GM12864 (cell line): Measurements from ENCODE around the gene KHK.

Experiments used
- DNase-seq: peaks from one replicate; pipeline ENCODE4 v3.0.0-alpha.2; 2011; ENCODE audit warnings: low read depth
- H3K4me3 ChIP-seq: 2 replicates; pipeline ENCODE4 v1.5.1; 2011; ENCODE audit warnings: mild to moderate bottlenecking, low read depth, low read length, control low read depth
- TF ChIP-seq, protein P1 (sequence below): IDR thresholded peaks from 2 replicates; pipeline ENCODE4 v1.5.1; 2011; ENCODE audit warnings: low read depth, mild to moderate bottlenecking, moderate library complexity, low read length, control low read depth, inconsistent platforms; ENCODE audit errors: missing control alignments

KHK gene

DNA sequence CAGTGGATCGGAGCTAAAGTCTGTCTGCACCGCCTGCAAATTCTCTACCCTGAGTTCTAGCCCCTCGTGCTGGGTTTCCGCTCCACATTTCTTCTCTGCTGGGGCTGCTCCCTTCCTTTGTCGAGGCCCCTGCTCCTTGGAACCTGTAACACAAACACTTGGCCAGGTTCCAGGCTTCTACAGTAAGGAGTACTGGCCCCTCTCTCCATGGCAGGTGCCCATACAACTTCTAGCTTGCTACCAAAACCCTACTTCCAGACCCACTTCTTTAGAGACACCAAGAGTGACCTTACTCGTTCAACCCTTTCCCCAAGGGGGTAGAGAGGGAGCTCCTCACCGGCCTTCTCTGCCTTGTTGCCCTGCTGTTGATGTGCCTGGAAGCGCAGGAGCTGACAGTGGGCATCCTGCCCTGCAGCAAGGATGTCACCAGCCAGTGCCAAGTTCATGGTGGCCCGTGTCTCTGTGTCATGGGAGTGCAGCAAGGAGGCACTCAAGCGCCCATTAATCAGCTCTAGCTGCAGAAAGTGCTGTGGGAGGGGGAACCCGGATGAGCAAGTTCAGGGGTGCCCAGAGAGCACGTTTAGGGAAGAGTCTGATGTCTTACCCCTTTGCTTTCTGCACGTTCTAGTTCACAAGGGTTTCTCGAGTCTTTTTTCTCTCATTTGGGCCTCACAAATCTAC lies 46.8 kb downstream of the KHK start:
- DNase-seq: no peak
- H3K4me3 ChIP-seq: peak overlapping the region; percentile 83
- TF ChIP-seq, protein P1, sequence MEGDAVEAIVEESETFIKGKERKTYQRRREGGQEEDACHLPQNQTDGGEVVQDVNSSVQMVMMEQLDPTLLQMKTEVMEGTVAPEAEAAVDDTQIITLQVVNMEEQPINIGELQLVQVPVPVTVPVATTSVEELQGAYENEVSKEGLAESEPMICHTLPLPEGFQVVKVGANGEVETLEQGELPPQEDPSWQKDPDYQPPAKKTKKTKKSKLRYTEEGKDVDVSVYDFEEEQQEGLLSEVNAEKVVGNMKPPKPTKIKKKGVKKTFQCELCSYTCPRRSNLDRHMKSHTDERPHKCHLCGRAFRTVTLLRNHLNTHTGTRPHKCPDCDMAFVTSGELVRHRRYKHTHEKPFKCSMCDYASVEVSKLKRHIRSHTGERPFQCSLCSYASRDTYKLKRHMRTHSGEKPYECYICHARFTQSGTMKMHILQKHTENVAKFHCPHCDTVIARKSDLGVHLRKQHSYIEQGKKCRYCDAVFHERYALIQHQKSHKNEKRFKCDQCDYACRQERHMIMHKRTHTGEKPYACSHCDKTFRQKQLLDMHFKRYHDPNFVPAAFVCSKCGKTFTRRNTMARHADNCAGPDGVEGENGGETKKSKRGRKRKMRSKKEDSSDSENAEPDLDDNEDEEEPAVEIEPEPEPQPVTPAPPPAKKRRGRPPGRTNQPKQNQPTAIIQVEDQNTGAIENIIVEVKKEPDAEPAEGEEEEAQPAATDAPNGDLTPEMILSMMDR: no peak

DNA sequence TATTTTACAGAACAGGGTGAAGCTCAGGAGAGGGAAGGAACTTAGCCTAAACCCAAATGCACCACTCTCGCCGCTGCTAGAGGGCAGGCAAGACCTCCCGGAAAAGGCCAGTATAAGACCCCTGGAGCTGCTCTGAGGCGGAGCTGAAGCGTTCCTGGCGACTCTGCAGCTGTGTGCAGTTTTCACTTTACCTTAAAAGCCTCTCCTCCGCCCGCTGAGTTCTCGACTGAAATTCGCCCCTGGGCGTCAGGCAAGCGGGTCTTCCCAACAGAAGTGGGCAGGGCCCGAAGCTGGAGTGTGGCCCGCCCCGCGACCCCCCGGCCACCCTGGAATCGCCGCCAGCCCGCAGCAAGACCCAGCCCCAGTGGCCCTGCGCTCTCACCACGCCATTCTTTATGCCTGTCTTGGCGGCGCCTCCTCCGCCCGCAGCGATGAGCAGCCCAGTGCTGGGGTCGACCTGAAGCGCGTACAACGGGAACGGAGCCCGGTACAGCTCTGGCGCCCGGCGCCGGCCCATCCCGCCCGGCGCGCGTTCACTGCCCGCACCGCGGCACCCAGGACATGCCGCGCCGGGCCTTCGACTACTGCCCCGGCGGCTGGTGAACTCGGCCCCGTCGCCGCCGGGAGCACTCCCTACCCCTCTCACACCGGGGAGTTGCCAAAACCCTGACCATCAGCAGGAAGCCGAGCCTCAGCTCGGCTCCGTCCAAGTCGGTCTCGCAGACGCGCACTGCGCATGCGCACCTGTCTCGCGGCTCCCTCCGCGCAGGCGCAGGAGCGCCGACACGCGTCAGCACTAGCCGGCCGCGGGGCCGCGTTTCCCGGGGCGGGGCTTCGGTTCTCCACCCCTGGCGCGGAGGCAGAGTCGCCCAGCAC lies 47.6 kb downstream of the KHK start, which contains the start of gene PREB:
PREB (minus strand) TSS at position 732 of the 876 bp plus-strand sequence; CDS start at position 517, 215 bp downstream.
- TF ChIP-seq, protein P1: peak; percentile 63
- DNase-seq: peak; percentile 78
- H3K4me3 ChIP-seq: peak within 1 kb of the TSS; percentile 83

DNA sequence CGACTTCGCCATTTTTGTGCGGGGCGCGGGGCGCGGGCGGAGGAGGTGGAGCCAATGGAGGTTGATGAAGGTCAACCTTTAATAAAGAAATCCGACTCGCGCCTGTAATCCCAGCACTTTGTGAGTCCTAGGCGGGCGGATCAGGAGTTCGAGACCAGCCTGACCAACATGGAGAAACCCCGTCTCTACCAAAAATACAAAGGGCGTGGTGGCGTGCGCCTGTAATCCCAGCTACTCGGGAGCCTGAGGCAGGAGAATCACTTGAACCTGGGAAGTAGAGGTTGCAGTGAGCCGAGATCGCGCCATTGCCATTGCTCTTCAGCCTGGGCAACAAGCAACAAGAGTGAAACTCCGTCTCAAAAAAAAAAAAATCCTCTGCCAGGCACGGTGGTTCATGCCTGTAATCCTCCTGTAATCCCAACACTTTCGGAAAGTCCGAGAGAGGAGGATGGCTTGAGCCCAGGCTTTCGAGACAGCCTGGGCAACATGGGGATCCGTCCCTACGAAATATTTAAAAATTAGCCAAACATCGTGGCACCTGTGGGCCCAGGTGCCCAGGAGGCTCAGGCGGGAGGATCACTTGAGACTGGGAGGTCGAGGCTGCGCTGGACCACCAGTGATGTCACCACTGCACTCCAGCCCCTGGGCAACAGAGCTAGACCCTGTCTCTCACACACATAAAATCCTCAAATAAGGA lies 48.4 kb downstream of the KHK start:
- peak overlapping the region; percentile 83 for H3K4me3 ChIP-seq
- TF ChIP-seq, protein P1: no peak
- no peak for DNase-seq

DNA sequence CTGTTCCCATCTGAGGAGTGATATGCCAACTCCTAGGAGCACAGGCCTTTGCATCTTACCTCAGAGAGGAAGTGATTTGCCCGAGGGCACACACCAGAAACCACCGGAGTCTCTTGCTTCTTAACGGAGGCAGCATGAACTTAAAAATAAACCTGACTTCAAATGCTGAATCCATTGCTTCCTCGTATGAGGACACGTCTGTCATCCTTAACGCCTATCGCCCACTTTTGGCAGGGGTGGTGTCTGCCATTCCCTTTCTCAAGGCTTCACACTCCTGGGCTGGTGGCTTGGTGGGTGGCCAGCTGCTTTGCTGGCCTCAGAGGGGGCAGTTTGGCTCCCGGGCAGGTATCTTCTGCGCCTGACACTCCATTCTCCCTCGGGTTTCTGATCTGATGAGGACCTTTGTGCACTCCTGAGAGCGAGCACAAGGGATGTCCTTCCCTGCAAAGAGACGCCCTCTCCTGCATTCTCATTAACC lies 48.9 kb downstream of the KHK start:
- no peak for DNase-seq
- TF ChIP-seq, protein P1: no peak
- no peak overlapping the region for H3K4me3 ChIP-seq

DNA sequence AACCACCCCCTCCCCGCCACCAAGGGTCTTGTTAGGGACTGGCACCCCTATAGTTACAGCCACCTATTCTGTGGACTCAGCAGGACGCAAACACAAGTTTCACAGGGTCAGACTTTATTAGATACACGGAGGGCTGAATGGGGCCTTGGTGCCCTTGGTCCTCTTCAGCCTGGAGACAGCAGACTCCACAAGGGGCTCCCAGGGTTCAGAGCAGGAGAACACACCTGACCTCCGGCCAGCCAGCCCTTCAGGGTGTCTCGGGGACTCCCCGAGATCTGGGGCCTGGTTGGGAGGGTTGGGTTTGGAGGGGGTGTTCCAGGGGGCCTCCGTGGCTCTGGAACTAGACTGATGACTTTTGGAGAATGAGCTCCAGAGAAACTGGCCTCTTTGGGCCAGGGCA lies 50.2 kb downstream of the KHK start:
- DNase-seq: no peak
- no peak overlapping the region for H3K4me3 ChIP-seq
- TF ChIP-seq, protein P1: no peak

DNA sequence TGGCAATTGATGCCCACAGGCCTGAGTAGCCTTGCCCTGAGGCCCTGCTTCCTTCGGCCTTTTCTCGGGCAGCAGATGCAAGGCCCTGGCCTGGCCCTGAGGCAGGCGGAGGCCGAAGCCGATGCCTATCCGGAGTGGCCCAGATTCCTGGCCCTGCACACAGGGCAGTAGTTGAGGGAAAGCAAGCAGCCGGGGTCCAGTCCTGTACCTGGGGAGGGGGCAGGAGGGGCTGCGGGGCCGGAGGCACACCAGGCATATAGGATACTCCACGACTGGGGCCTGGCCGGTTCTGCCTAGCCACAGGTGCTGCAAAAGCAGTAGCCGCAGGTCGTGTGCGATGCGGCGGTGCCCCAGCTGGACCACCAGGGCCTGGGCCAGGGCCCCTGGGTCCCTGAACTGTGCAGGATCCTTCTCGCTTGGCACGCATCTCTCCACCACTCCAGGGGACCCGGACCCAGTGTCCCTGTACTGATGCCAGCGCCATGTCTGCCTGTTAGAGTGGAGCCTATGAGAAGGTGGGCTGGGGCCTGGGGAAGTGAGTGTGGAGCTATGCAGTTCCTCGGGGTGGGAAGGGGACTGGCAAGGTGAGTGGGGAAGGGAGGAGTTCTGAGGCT lies 50.9 kb downstream of the KHK start:
- DNase-seq: no peak
- no peak overlapping the region for H3K4me3 ChIP-seq
- TF ChIP-seq, protein P1: no peak
